IPS-20b (cell line): Measurements from ENCODE around the gene SPEF2.

Experiments
- H3K27ac ChIP-seq: one replicate; pipeline ENCODE4 v1.5.1; 2013; ENCODE audit warnings: low read length
- H3K27me3 ChIP-seq: 2 replicates; pipeline ENCODE4 v1.6.1; 2013; ENCODE audit warnings: mild to moderate bottlenecking, low read length, inconsistent platforms; ENCODE audit not compliant: insufficient read depth
- H3K36me3 ChIP-seq: 2 replicates; pipeline ENCODE4 v1.6.1; 2013; ENCODE audit warnings: low read depth, mild to moderate bottlenecking, inconsistent platforms, low read length, moderate library complexity; ENCODE audit not compliant: insufficient read depth
- H3K4me1 ChIP-seq: 2 replicates; pipeline ENCODE4 v1.6.1; 2013; ENCODE audit warnings: mild to moderate bottlenecking, control low read depth, inconsistent platforms, low read length, moderate library complexity; ENCODE audit not compliant: insufficient read depth
- H3K4me3 ChIP-seq: 2 replicates; pipeline ENCODE4 v1.5.1; 2013; ENCODE audit warnings: mild to moderate bottlenecking, low read length, inconsistent platforms
- H3K9ac ChIP-seq: 2 replicates; pipeline ENCODE4 v1.6.1; 2013; ENCODE audit warnings: low read depth, mild to moderate bottlenecking, inconsistent platforms, low read length, moderate library complexity
- H3K9me3 ChIP-seq: 2 replicates; pipeline ENCODE4 v1.6.1; 2013; ENCODE audit warnings: mild to moderate bottlenecking, low read depth, low read length, inconsistent platforms; ENCODE audit not compliant: insufficient read depth

SPEF2 gene

DNA sequence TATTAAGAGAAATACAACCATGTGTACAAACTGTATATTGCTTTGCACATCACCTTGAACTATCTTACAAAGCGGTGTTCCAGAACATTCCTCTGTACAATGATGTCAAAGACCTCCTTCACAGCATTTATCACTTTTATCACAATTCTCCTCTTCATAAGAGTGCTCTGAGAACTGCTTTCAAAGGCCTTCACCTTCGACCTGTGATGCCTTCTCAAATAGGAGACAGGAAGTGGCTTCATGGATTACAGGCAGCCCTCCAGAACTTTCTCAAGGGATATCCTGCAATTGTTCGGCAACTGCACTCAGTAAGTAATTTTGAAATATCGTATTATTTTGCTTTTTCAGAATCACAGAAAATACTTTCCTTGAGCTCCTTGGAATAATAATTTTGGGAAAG is 171.1 kb downstream of the SPEF2 start:
- no peak overlapping the region for H3K27ac ChIP-seq
- no peaks in the 10 kb centered on the region for H3K27me3 ChIP-seq
- no peaks in the 10 kb centered on the region for H3K4me1 ChIP-seq
- H3K9me3 ChIP-seq = no peaks in the 10 kb centered on the region
- no peak overlapping the region for H3K4me3 ChIP-seq
- H3K36me3 ChIP-seq = no peaks in the 10 kb centered on the region
- no peak overlapping the region for H3K9ac ChIP-seq

DNA sequence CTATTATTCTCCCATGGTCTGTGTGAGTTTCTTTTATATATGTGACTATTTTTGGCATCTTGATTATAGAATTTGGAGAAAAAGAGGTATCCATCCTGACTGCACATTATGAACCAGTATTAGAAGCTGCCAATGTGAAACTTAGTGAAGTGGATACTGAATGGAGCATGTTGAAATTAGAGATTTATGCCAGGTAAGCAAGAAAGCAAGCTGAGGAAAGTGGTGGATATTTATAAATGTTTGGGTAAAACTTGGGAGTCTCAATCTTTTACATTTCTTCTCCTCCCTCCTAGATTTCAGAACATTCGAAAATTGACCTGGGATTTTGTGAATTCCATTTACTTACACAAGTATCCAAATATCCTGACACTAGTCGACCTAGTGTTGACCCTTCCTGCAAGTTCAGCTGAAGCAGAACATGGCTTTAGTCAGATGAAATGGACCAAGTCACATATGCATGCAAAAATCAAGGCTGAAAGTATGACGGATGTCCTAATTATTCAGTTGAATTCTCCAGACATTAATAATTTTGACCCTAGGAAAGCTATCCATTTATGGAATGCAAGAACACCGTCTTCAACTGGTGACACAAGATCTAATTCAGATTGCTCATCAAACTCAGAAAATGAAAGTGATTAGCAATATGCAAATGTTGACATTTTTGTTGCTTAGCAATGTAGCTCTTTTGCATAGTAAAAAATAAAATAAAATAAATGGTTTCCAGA is 172.2 kb downstream of the SPEF2 start:
- Histone ChIP-seq H3K36me3 (no peaks in the 10 kb centered on the region), H3K27ac (no peak overlapping the region), H3K27me3 (no peaks in the 10 kb centered on the region), H3K4me3 (no peak overlapping the region), H3K9ac (no peak overlapping the region), H3K4me1 (peaks cover 10% of the 10 kb centered on the region; the same call in 1 of the 2 replicates), H3K9me3 (no peaks in the 10 kb centered on the region)

DNA sequence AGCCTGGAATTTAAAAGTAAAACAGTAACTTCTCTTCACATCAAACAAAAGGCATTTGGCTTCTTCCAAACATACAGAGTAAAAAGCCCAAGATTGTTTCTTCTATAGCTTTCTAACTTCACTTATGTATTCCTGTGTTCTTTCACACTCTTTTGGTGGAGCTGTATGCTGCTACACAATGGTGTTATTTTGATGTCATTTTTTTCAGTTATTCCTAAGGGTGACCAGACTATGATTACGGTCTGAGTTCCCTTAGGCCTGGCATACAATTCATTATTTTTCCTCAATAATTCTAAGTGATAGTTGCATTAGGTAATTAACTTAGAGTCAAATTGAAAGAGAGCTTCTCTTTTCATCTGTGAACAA is 172.8 kb downstream of the SPEF2 start:
- Histone ChIP-seq H3K9me3 (no peaks in the 10 kb centered on the region), H3K36me3 (no peaks in the 10 kb centered on the region), H3K27me3 (no peaks in the 10 kb centered on the region), H3K4me3 (no peak overlapping the region), H3K27ac (no peak overlapping the region), H3K9ac (no peak overlapping the region), H3K4me1 (peaks cover 12% of the 10 kb centered on the region; the same call in 1 of the 2 replicates)

DNA sequence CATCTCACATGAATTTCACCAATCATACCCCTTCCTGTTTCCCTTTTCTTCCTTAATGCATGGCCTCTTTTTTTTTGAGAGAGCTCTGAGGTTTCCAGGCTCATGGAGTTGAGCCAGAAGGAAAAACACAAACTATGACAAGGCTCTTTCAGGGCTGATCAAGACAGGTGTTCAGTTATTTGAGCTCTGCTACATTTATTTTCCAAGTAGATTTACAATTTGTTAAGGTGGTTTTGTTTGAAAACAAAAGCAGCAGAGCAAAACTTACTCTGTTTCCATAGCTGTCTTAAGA is 176.6 kb downstream of the SPEF2 start:
- no peak overlapping the region for H3K4me3 ChIP-seq
- H3K27me3 ChIP-seq = no peaks in the 10 kb centered on the region
- H3K4me1 ChIP-seq = peaks cover 12% of the 10 kb centered on the region; the same call in 1 of the 2 replicates
- no peak overlapping the region for H3K27ac ChIP-seq
- H3K36me3 ChIP-seq = no peaks in the 10 kb centered on the region
- H3K9ac ChIP-seq = no peak overlapping the region
- no peaks in the 10 kb centered on the region for H3K9me3 ChIP-seq

DNA sequence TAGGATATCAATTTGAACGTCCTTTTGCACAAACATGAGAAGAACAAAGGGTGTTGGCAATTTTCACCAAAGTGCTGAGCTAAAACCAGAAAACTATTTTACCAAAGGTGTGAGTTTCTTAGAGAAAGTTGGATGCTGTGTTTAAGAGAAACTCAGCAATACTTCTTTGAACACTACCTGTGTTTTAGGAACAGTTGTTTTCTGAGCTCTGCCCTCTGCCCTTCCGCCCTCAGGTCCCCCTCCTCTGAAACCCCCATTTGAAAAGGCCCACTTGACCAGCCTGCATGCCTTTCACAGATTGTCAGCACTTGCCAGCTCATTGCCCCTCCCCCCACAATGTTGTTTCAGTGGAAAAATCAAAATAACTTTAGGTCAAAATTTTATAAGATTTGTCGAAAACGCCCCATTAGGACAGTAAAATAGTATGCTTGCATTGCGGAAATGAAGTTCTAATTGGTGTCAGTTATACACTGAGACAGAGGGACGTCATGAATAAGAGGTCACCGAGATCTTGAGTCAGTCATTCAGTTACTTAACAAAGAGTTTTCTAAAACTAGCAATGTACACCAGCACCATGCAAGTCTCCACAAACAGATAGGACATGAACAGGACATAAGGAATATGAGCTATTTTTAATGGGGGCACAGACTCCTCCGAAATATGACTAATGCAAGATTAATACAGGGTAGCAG is 177.2 kb downstream of the SPEF2 start:
- Histone ChIP-seq H3K9ac (no peak overlapping the region), H3K36me3 (no peaks in the 10 kb centered on the region), H3K9me3 (no peaks in the 10 kb centered on the region), H3K4me3 (no peak overlapping the region), H3K27ac (no peak overlapping the region), H3K27me3 (no peaks in the 10 kb centered on the region), H3K4me1 (peaks cover 12% of the 10 kb centered on the region; the same call in 1 of the 2 replicates)

DNA sequence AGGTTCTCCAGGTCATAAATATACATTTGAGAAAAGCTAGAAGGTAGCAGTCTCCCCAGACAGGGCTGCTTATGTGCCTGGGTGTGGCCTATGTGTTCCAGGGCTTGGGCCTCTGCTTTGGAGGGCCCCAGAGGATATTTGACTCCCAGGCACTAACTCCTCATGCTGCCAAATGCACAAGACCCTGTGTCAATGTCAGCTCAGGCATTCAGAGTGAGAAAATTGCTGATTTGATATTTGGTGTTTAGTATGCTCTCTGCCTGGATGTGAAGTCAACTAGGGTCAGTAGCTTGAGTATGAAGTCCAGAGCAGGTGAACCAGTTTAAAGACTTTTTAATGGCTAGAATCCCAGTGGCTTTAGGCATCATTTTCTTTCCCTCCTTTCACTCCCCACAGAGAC is 181.5 kb downstream of the SPEF2 start:
- Histone ChIP-seq H3K4me3 (no peak overlapping the region), H3K27ac (no peak overlapping the region), H3K9me3 (no peaks in the 10 kb centered on the region), H3K27me3 (no peaks in the 10 kb centered on the region), H3K9ac (no peak overlapping the region), H3K36me3 (no peaks in the 10 kb centered on the region), H3K4me1 (peaks cover 10% of the 10 kb centered on the region; the same call in 1 of the 2 replicates)

DNA sequence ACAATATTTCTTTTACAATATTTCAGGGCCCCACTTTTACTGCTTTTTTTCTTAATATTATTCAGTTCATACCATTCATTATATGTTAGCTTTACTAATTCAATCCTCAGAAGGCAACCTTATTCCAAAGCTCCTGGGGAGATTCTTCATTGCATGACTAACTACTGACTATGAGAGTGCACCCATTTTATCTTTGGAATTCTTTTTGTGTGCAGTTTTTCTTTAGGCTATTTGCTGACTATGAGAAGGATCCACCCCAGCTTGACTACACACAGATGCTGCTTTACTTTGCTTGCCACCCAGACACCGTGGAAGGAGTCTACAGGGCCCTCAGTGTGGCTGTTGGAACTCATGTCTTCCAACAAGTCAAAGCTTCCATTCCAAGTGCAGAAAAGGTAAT is 182.1 kb downstream of the SPEF2 start:
- Histone ChIP-seq H3K36me3 (no peaks in the 10 kb centered on the region), H3K9me3 (no peaks in the 10 kb centered on the region), H3K4me1 (peaks cover 4% of the 10 kb centered on the region; the same call in 1 of the 2 replicates), H3K27me3 (no peaks in the 10 kb centered on the region), H3K4me3 (no peak overlapping the region), H3K27ac (no peak overlapping the region), H3K9ac (no peak overlapping the region)

DNA sequence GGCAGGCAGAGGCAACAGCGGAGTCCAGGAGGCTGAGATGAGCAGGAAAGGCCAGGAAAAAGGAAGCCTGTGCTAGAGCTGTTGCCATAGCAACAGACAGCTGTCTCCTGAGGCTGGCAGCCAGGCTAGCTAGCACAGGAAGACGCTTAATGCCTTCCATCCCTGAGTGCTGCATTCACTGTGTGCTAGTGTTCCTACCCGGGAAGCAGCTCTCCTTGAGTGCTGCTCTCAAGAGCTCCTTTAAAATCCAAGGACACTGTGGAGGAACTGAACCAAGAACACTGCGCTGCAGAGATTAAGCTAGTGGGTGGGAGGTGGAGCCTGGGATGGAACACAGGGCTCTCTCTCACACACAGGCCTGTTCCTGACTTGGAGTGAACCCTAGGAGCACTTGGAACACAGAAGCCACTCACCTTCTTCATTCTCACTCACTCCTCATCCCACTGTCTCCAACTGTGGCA is 185.6 kb downstream of the SPEF2 start:
- H3K27ac ChIP-seq = no peak overlapping the region
- no peak overlapping the region for H3K9ac ChIP-seq
- H3K4me3 ChIP-seq = no peak overlapping the region
- H3K4me1 ChIP-seq = no peaks in the 10 kb centered on the region
- H3K9me3 ChIP-seq = no peaks in the 10 kb centered on the region
- H3K36me3 ChIP-seq = no peaks in the 10 kb centered on the region
- no peaks in the 10 kb centered on the region; the same call in 1 of the 2 replicates for H3K27me3 ChIP-seq

DNA sequence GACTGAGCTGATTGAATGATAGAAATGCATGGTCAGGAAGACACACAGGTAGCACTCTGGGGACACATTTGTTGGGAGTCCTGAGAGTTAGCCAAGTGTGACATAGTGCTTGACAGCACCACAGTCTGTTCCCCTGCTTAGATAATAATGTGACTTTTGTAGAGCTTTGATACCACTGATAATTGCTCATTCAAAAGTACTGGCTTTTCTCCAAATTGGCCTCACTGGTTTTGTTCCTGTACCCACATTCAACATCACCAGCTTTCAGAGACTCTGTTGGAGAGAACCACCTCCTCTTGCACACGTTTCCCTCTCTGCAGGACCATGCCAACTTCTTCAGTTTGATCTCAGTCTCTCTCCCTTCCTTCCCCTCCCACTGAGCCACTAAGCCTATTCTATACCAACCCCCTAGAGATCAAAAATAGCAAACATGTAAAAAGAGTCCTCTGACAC is 186.6 kb downstream of the SPEF2 start:
- no peaks in the 10 kb centered on the region for H3K9me3 ChIP-seq
- no peaks in the 10 kb centered on the region; the same call in 1 of the 2 replicates for H3K27me3 ChIP-seq
- no peaks in the 10 kb centered on the region for H3K4me1 ChIP-seq
- no peak overlapping the region for H3K4me3 ChIP-seq
- H3K27ac ChIP-seq = no peak overlapping the region
- H3K36me3 ChIP-seq = no peaks in the 10 kb centered on the region
- no peak overlapping the region for H3K9ac ChIP-seq

DNA sequence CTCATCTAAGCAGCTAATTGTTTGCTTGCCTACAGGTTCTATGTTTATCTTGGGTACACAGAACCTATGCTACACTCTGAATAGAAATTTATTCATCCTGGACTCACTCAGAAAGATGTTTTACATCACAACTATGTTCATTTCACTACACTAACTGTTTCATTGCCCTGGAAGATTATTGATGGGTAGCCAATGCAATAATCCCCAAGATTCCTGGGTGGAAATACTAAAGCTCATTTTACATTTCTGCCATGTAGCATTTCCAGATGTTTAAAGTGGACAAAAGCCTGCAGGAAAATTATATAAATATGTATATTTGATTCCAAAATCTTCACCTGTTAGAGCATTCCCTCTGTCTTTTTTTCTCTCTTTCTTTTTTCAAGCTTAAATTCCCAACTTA is 187.2 kb downstream of the SPEF2 start:
- Histone ChIP-seq H3K4me3 (no peak overlapping the region), H3K27ac (no peak overlapping the region), H3K36me3 (no peaks in the 10 kb centered on the region), H3K27me3 (no peaks in the 10 kb centered on the region; the same call in 1 of the 2 replicates), H3K9ac (no peak overlapping the region), H3K9me3 (no peaks in the 10 kb centered on the region), H3K4me1 (no peaks in the 10 kb centered on the region)

DNA sequence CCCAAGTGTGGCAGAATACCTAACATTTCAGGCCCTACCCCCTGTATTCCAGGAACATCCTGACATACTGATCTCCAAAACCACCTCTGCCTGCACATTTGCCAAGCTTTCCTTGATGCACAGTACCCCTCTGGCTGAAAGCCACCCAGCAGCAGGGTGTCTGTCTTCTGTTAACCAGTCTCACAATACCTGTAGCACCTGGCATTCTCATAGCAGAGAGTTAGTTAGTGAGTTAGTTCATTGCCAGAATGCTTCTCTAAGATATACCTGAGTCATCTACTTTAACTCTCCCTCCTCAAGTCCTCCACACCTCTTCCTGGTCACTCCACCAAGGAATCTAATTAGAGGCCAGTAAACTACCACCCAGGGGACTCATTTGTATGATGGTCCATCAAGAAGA is 192.9 kb downstream of the SPEF2 start:
- Histone ChIP-seq H3K4me3 (no peak overlapping the region), H3K9ac (no peak overlapping the region), H3K36me3 (no peaks in the 10 kb centered on the region), H3K4me1 (no peaks in the 10 kb centered on the region), H3K9me3 (no peaks in the 10 kb centered on the region), H3K27me3 (no peaks in the 10 kb centered on the region; the same call in 1 of the 2 replicates), H3K27ac (no peak overlapping the region)

DNA sequence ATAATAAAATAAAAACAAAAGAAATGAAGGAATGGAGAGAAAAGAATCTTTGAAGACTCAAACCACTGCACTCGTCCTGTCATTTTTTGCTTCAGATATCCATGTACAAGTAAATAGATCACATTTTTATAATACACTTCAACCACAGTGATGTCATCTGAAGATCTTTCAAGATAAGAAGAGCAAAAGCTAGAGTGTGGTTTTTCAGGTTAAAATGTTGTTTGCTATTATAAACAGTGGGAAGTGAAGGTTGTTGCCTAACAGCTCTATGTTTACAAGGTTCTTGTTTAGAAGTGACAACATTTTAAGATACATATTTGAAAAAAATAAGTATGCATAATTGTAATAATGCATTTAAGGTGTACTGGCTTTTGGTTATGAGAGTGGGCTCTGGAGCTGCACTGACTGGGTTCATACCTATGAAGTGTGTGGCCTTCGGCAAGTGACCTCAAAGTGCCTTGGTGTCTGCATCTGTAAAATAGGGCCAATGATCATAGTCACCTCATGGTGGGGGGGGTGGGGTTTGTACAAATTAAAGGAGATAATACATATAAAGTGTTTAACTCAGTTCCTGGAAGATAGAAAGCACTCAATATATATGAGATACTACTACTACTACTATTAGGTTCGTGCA is 193.6 kb downstream of the SPEF2 start:
- Histone ChIP-seq H3K4me3 (no peak overlapping the region), H3K36me3 (no peaks in the 10 kb centered on the region), H3K27ac (no peak overlapping the region), H3K4me1 (no peaks in the 10 kb centered on the region), H3K9ac (no peak overlapping the region), H3K9me3 (no peaks in the 10 kb centered on the region), H3K27me3 (no peaks in the 10 kb centered on the region; the same call in 1 of the 2 replicates)
